K562 (cell line): ENCODE data around the gene FAM241B. TPM values are rescaled to one million over a fixed set of nuclear protein-coding genes. Genes with fewer than 3 reads are reported as not detected.

Source experiments
- CC2D1A ChIP-seq: fragments of 450-650 bp; IDR thresholded peaks from 2 replicates; pipeline ENCODE4 v1.6.1; 2017; ENCODE audit warnings: mild to moderate bottlenecking
- CREBBP ChIP-seq: IDR thresholded peaks from one replicate; pipeline ENCODE4 v1.6.1; 2012; ENCODE audit warnings: low read depth, mild to moderate bottlenecking, control low read depth, inconsistent platforms, low read length
- GABPA ChIP-seq: fragments of 200-800 bp; sonication (Bioruptor generic); conservative IDR thresholded peaks from 2 replicates; pipeline ENCODE4 v1.6.1; 2016; ENCODE audit warnings: low read depth, missing genetic modification characterization, missing compliant biosample characterization
- KLF10 ChIP-seq: fragments of 250-450 bp; sonication (Bioruptor Pico); IDR thresholded peaks from 2 replicates; pipeline ENCODE4 v1.6.1; 2021; ENCODE audit warnings: matching md5 sums
- KLF13 ChIP-seq: fragments of 450-650 bp; IDR thresholded peaks from 2 replicates; pipeline ENCODE4 v1.6.1; 2016; ENCODE audit warnings: missing genetic modification characterization, low read depth, mild to moderate bottlenecking, missing compliant biosample characterization, moderate library complexity, borderline replicate concordance
- KLF16 ChIP-seq: IDR thresholded peaks from 2 replicates; pipeline ENCODE4 v1.6.1; 2016; ENCODE audit warnings: antibody characterized with exemption
- MTA3 ChIP-seq: fragments of 450-650 bp; formaldehyde crosslinking; IDR thresholded peaks from 2 replicates; pipeline ENCODE4 v1.6.1; 2017; ENCODE audit warnings: mild to moderate bottlenecking, borderline replicate concordance
- MYC ChIP-seq, 2 experiments: fragments of 250-450 bp in 1 of 2; sonication (Bioruptor Pico) in 1 of 2; IDR thresholded peaks; 2 replicates each; pipeline versions ENCODE4 v1.5.1 to v1.6.1; 2012 to 2021; ENCODE audit warnings: low read depth in 2 of 2, borderline replicate concordance in 1 of 2, improper control_type of control experiment in 1 of 2, low read length in 1 of 2, mild to moderate bottlenecking in 1 of 2, moderate library complexity in 1 of 2
- NFIX ChIP-seq: fragments of 250-450 bp; sonication (Bioruptor Pico); IDR thresholded peaks from 2 replicates; pipeline ENCODE4 v1.4.0; 2020; ENCODE audit warnings: low read depth, mild to moderate bottlenecking, moderate library complexity
- PHF20 ChIP-seq: fragments of 450-650 bp; IDR thresholded peaks from 2 replicates; pipeline ENCODE4 v1.6.1; 2018; ENCODE audit not compliant: partially characterized antibody
- ZNF12 ChIP-seq: sonication (generic); formaldehyde crosslinking; IDR thresholded peaks from 2 replicates; pipeline ENCODE4 v1.4.0; 2020; ENCODE audit warnings: mild to moderate bottlenecking, missing genetic modification reagents
- polyA plus RNA-seq, 8 experiments: library from polyadenylated mRNA; depleted of rRNA in 4 of 8; stranded (reverse) in 5 of 8; unstranded in 3 of 8; fragments of >200 nt; fragmentation: Nextera tagmentation in 2 of 8; fragmentation: Illumina TruSeq in 1 of 8; extraction: Ambion mirVana in 2 of 8; extraction: Trizol in 1 of 8; gene quantifications; 2 replicates each; pipeline versions ENCODE4 v1.2.1 to v1.2.3, GENCODE V29; 2011 to 2014; ENCODE audit warnings: inconsistent platforms in 1 of 8, missing spikeins in 1 of 8
- total RNA-seq, 7 experiments: library from RNA; depleted of rRNA in 6 of 7; stranded (reverse); fragments of >200 nt in 6 of 7; fragmentation: Illumina TruSeq in 2 of 7; extraction: Trizol in 2 of 7; gene quantifications; 2 replicates each; pipeline versions ENCODE4 v1.2.1 to v1.2.3, GENCODE V29; 2011 to 2021; ENCODE audit warnings: low replicate concordance in 1 of 7
- TF ChIP-seq, protein P1 (sequence below), 2 experiments: fragments of 450-650 bp; formaldehyde crosslinking in 1 of 2; IDR thresholded peaks; 2 replicates each; pipeline versions ENCODE4 v1.4.0 to v1.6.1; 2014 to 2020; ENCODE audit warnings: mild to moderate bottlenecking in 2 of 2, borderline replicate concordance in 1 of 2, low read depth in 1 of 2
- TF ChIP-seq, protein P2 (sequence below): sonication (generic); IDR thresholded peaks from 2 replicates; pipeline ENCODE4 v1.6.1; 2016
- TF ChIP-seq, protein P3 (sequence below): sonication (generic); formaldehyde crosslinking; IDR thresholded peaks from 2 replicates; pipeline ENCODE4 v1.9.0; 2022; ENCODE audit warnings: mild to moderate bottlenecking, missing genetic modification reagents
- TF ChIP-seq, protein P4 (sequence below): sonication (generic); formaldehyde crosslinking; IDR thresholded peaks from 2 replicates; pipeline ENCODE4 v1.9.0; 2022; ENCODE audit warnings: mild to moderate bottlenecking, missing genetic modification reagents

FAM241B gene
- total and polyA plus RNA-seq, 9 of the 15 experiments (the other 6 are each of a cell fraction or from before 2014, with no cell fraction given), result 1.9 to 11.1 (median 3.0) TPM

DNA sequence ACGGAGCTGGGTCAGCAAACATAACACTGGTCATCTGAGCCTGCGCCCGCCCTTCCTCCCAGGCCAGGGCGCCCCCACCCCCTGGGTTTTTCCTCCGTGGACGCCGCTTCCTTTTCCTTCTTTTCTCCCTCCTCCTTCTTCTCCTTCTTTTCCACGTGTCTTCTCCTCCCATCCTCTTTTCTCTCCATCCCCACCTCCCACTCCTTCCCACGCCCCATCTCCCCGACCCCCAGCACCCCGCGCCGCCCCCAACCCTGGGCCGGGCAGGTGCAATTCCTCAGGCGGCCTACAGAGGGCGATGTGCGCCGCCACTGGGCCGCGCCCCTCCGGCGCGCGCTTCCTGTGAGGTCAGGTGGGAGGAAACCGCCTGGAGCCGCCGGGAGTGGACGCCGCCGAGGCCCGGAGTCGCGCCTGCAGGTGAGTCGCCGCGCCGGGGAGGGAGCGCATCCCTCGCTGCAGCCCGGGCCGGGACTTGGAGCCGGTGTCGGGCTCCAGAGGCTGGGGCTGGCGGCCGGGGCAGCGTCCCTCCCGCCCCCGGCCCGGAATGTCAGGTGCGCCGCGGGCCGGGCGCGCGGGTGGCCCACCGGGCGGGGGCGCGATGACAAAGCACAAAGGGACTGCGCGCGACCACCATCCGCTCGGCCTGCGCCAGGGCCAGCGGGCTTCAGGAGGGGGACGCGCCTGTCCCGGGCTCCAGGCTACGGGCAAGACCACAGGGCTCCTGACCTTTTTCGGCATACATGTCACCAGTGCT is at the start of gene FAM241B (continued):
- TF ChIP-seq, protein P1, sequence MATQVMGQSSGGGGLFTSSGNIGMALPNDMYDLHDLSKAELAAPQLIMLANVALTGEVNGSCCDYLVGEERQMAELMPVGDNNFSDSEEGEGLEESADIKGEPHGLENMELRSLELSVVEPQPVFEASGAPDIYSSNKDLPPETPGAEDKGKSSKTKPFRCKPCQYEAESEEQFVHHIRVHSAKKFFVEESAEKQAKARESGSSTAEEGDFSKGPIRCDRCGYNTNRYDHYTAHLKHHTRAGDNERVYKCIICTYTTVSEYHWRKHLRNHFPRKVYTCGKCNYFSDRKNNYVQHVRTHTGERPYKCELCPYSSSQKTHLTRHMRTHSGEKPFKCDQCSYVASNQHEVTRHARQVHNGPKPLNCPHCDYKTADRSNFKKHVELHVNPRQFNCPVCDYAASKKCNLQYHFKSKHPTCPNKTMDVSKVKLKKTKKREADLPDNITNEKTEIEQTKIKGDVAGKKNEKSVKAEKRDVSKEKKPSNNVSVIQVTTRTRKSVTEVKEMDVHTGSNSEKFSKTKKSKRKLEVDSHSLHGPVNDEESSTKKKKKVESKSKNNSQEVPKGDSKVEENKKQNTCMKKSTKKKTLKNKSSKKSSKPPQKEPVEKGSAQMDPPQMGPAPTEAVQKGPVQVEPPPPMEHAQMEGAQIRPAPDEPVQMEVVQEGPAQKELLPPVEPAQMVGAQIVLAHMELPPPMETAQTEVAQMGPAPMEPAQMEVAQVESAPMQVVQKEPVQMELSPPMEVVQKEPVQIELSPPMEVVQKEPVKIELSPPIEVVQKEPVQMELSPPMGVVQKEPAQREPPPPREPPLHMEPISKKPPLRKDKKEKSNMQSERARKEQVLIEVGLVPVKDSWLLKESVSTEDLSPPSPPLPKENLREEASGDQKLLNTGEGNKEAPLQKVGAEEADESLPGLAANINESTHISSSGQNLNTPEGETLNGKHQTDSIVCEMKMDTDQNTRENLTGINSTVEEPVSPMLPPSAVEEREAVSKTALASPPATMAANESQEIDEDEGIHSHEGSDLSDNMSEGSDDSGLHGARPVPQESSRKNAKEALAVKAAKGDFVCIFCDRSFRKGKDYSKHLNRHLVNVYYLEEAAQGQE (IDR thresholded peaks at IDR 0.05; ENCODE audit: borderline replicate concordance), result peak; percentile 82
- TF ChIP-seq, protein P1 (CRISPR knock-in tag; IDR thresholded peaks at IDR 0.05; ENCODE audit: low read depth), result no peak
- no peak for TF ChIP-seq NFIX (CRISPR knock-in tag)
- TF ChIP-seq GABPA (tag), result peak; percentile 72
- TF ChIP-seq, protein P2, sequence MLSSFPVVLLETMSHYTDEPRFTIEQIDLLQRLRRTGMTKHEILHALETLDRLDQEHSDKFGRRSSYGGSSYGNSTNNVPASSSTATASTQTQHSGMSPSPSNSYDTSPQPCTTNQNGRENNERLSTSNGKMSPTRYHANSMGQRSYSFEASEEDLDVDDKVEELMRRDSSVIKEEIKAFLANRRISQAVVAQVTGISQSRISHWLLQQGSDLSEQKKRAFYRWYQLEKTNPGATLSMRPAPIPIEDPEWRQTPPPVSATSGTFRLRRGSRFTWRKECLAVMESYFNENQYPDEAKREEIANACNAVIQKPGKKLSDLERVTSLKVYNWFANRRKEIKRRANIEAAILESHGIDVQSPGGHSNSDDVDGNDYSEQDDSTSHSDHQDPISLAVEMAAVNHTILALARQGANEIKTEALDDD, result no peak
- TF ChIP-seq MYC (IDR thresholded peaks at IDR 0.05; ENCODE audit: low read depth, low read length), result peak; percentile 52
- TF ChIP-seq MYC (CRISPR knock-in tag; IDR thresholded peaks at IDR 0.05; ENCODE audit: borderline replicate concordance, low read depth), result no peak
- peak; percentile 5 for TF ChIP-seq PHF20
- TF ChIP-seq, protein P3, sequence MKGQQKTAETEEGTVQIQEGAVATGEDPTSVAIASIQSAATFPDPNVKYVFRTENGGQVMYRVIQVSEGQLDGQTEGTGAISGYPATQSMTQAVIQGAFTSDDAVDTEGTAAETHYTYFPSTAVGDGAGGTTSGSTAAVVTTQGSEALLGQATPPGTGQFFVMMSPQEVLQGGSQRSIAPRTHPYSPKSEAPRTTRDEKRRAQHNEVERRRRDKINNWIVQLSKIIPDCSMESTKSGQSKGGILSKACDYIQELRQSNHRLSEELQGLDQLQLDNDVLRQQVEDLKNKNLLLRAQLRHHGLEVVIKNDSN (CRISPR knock-in tag), result peak; percentile 71
- 0 out of 2 replicates have a peak, but pooled peaks have one; percentile 45 for TF ChIP-seq CC2D1A
- no peak for TF ChIP-seq ZNF12 (CRISPR knock-in tag)
- peak; percentile 74 for TF ChIP-seq KLF16
- no peak for TF ChIP-seq KLF10 (CRISPR knock-in tag)
- TF ChIP-seq, protein P4, sequence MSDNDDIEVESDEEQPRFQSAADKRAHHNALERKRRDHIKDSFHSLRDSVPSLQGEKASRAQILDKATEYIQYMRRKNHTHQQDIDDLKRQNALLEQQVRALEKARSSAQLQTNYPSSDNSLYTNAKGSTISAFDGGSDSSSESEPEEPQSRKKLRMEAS (CRISPR knock-in tag), result peak; percentile 51; the same call in 1 of the 2 replicates
- 0 out of 2 replicates have a peak, but pooled peaks have one; percentile 31 for TF ChIP-seq MTA3
- no peak for TF ChIP-seq KLF13 (tag)
- no peak for TF ChIP-seq CREBBP
